ENCODE measurements around the gene OSBPL3.

DNA sequence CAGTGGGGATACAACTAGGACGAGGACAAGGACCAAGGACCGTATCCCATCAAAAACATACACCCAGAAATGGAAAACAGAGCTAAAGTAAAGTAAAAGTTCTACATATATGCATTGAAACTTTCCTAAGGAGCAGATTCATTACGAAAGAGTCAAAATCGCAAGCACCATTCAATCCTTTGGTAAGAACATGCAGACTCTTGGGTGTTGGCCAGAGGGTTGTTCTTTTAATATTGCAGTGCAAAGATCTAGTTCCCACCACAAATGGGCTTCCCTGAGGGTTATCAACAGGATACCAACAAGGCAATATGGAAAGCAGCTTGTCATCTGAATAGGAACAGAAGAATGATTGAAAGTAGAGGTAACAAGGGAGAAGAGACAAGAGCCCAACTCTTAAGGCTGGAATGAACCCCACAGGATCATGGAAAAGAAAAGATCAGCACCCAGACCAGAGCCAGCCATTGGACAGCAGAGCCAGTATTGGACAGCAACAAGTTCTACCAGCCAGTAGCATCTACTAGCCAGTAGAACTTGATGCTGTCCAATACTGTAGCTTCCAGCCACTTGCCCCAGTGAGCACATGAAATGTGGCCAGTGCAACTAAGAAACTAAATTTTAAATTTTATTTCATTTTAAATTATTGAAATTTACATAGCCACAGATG, 66.0 kb downstream of the OSBPL3 start:
- no peak for TF ChIP-seq EP300 (IDR thresholded peaks at IDR 0.05)
- no peak for TF ChIP-seq POLR2A (IDR thresholded peaks at IDR 0.05)
- TF ChIP-seq, protein P1, sequence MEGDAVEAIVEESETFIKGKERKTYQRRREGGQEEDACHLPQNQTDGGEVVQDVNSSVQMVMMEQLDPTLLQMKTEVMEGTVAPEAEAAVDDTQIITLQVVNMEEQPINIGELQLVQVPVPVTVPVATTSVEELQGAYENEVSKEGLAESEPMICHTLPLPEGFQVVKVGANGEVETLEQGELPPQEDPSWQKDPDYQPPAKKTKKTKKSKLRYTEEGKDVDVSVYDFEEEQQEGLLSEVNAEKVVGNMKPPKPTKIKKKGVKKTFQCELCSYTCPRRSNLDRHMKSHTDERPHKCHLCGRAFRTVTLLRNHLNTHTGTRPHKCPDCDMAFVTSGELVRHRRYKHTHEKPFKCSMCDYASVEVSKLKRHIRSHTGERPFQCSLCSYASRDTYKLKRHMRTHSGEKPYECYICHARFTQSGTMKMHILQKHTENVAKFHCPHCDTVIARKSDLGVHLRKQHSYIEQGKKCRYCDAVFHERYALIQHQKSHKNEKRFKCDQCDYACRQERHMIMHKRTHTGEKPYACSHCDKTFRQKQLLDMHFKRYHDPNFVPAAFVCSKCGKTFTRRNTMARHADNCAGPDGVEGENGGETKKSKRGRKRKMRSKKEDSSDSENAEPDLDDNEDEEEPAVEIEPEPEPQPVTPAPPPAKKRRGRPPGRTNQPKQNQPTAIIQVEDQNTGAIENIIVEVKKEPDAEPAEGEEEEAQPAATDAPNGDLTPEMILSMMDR (IDR thresholded peaks at IDR 0.05): no peak
- no peak for TF ChIP-seq POLR2AphosphoS5 (IDR thresholded peaks at IDR 0.05)

Data from sigmoid colon (tissue), 4 donors.